ENCODE data around the gene ZNF488.

The ZNF488 gene

DNA sequence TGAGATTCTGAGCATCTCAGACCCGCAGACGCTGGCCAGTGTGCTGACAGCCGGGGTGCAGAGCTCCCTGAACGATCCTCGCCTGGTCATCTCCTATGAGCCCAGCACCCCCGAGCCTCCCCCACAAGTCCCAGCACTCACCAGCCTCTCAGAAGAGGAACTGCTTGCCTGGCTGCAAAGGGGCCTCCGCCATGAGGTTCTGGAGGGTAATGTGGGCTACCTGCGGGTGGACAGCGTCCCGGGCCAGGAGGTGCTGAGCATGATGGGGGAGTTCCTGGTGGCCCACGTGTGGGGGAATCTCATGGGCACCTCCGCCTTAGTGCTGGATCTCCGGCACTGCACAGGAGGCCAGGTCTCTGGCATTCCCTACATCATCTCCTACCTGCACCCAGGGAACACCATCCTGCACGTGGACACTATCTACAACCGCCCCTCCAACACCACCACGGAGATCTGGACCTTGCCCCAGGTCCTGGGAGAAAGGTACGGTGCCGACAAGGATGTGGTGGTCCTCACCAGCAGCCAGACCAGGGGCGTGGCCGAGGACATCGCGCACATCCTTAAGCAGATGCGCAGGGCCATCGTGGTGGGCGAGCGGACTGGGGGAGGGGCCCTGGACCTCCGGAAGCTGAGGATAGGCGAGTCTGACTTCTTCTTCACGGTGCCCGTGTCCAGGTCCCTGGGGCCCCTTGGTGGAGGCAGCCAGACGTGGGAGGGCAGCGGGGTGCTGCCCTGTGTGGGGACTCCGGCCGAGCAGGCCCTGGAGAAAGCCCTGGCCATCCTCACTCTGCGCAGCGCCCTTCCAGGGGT lies 35.2 kb downstream of the ZNF488 start:
- no peak for DNase-seq (ENCODE audit: low read depth)

DNA sequence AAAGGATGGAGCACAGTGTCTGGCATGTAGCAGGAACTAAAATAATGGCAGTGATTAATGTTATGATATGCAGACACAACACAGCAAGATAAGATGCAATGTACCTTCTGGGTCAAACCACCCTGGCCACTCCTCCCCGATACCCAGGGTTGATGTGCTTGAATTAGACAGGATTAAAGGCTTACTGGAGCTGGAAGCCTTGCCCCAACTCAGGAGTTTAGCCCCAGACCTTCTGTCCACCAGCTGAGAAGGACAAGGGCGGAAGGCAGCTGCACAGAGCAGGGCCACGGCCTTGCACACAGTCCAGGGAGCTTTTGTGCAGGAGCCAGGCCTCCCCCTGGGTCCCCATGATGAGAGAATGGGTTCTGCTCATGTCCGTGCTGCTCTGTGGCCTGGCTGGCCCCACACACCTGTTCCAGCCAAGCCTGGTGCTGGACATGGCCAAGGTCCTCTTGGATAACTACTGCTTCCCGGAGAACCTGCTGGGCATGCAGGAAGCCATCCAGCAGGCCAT lies 35.9 kb downstream of the ZNF488 start, which contains the start of gene RBP3:
TSS of gene RBP3 (plus strand) at position 226 of the 514 bp plus-strand sequence. CDS start at position 348, 122 bp downstream.
- DNase-seq (ENCODE audit: low read depth), result no peak

GRCh38 chr10:47347303-47347675 lies 36.8 kb downstream of the ZNF488 start:
- DNase-seq (ENCODE audit: low read depth), result no peak

DNA sequence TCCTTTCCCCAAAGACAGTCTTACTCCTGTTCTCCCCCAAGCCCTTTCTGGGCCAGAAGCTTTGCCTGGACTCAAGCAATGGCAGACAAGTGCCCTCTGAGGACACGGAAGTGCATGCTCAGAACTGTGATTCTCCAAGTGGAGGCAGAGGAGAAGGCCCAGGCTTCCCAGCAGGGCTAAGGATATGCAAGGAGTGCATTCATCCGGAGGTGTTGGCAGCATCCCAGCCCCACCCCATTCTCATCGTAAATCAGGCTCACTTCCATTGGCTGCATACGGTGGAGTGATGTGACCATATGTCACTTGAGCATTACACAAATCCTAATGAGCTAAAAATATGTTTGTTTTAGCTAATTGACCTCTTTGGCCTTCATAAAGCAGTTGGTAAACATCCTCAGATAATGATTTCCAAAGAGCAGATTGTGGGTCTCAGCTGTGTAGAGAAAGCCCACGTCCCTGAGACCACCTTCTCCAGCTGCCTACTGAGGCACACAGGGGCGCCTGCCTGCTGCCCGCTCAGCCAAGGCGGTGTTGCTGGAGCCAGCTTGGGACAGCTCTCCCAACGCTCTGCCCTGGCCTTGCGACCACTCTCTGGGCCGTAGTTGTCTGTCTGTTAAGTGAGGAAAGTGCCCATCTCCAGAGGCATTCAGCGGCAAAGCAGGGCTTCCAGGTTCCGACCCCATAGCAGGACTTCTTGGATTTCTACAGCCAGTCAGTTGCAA lies 37.4 kb downstream of the ZNF488 start:
- peak; percentile 5 for DNase-seq (ENCODE audit: low read depth)

GRCh38 chr10:47344996-47345870 lies 38.9 kb downstream of the ZNF488 start:
- DNase-seq (ENCODE audit: low read depth), result no peak

GRCh38 chr10:47340608-47341170 lies 43.4 kb downstream of the ZNF488 start:
- DNase-seq (ENCODE audit: low read depth), result peak; percentile 59

- no peak for DNase-seq (ENCODE audit: low read depth)
Observed at GRCh38 chr10:47339759-47340607, 44.1 kb downstream of the ZNF488 start.

GRCh38 chr10:47339186-47339735 lies 44.8 kb downstream of the ZNF488 start:
- no peak for DNase-seq (ENCODE audit: low read depth)

DNA sequence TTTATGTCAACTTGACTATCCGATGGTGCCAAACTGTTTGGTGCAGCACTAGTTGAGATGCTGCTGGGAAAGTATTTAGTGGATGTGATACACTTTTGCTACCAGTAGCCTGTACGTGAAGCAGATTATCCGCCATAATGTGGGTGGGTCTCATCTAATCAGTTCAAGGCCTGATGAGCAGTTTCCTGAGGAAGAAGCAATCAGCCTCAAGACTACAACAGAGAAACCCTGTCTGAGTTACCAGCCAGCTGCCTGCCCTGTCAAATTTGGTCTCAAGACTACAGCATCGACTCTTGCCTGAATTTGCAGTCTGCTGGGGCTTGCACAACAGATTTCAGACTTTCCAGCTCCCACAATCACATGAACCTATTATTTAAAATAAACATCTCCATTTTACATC lies 46.8 kb downstream of the ZNF488 start:
- DNase-seq (ENCODE audit: low read depth), result no peak

- peak; percentile 34 for DNase-seq (ENCODE audit: low read depth)
Observed at GRCh38 chr10:47336387-47337134, 47.5 kb downstream of the ZNF488 start.

GRCh38 chr10:47335906-47336305 lies 48.2 kb downstream of the ZNF488 start:
- DNase-seq (ENCODE audit: low read depth), result no peak

DNA sequence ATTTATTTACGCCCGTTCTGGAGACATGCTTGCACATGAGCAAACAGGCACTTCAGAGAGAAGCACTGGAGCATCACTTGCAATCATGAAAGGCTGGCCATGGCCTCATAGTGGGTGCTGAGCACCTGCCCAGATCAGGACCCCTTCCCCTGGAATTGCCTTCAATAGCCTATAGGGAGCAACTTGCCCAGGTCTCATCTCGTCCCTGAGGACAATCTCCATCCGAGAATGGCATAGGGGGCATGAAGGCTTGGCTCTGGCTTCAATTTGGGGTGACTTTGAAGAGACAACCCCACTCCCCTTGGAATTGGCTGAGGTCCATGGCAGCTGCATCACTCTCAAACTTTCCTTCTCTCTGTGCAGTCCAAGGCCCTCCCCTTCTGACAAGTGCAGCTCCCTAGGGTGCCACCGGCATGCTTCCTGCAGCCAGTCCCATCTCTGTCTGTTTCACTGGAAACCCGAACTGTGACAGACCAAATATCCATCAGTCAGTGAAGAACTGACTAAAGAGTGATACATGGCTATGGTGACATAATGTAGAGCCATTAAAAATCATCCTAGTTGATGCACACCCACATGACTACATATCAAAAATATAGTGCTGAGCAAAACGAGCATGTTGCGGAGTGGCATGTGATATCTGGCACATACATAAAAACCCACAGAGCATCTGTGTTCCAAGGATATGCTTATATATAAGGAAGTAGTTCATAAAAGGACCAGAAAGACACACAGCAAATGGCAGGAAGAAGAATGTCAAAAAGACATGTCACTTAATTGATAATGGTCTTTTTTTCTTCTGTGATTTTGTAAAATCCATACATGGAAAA lies 49.4 kb downstream of the ZNF488 start:
- DNase-seq (ENCODE audit: low read depth), result no peak

DNA sequence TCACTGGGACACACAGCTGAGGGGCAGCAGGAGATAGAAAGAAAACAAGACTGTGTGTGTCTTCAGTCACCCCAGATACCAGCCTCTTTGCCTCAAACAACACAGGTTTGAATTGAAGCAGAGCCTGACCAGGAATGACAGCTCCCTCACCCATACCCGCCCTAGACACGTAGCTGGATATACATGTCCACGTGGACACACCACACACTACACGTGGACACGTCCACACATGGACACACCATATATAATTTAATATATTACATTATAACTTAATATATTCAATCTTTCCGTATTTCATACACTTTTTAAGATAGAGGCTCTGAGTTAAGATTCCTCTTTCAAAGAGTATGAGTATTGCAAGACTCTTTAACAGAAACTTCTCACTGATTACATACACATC lies 50.6 kb downstream of the ZNF488 start:
- no peak for DNase-seq (ENCODE audit: low read depth)

GRCh38 chr10:47332946-47333345 lies 51.1 kb downstream of the ZNF488 start:
- no peak for DNase-seq (ENCODE audit: low read depth)

GRCh38 chr10:47332371-47332770 lies 51.7 kb downstream of the ZNF488 start:
- no peak for DNase-seq (ENCODE audit: low read depth)

GRCh38 chr10:47331954-47332353 lies 52.1 kb downstream of the ZNF488 start:
- DNase-seq (ENCODE audit: low read depth), result no peak

GRCh38 chr10:47331491-47331890 lies 52.6 kb downstream of the ZNF488 start:
- DNase-seq (ENCODE audit: low read depth), result no peak

GRCh38 chr10:47330804-47331203 lies 53.3 kb downstream of the ZNF488 start:
- DNase-seq (ENCODE audit: low read depth), result no peak

DNA sequence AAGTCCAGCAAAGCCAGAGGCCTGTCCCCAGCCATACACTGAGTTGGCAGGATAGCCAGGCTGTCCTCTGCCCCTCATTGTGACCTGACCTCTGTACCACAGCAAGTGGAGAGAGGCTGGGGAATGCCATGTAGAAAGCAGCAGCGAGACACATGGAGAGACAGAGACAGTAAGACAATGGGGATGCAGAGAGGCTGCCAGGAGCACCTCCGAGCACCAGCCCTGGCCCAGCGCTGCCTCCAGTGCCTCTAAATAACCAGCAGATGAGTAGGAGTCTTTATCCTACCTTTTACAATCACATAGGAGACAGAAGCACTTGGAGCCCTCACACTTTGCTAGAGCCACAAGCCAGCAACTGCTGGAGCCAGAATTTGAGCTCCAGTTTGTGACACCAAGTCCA lies 53.7 kb downstream of the ZNF488 start:
- DNase-seq (ENCODE audit: low read depth), result no peak
